HG03066 (cell line): ENCODE results near the gene TAX1BP1.

Experiments
- ATAC-seq: cut with Tn5 transposase; IDR thresholded peaks from one replicate; pipeline ENCODE4 v1.9.1; 2021; ENCODE audit warnings: low read depth; ENCODE audit not compliant: unreplicated experiment

Gene TAX1BP1

DNA sequence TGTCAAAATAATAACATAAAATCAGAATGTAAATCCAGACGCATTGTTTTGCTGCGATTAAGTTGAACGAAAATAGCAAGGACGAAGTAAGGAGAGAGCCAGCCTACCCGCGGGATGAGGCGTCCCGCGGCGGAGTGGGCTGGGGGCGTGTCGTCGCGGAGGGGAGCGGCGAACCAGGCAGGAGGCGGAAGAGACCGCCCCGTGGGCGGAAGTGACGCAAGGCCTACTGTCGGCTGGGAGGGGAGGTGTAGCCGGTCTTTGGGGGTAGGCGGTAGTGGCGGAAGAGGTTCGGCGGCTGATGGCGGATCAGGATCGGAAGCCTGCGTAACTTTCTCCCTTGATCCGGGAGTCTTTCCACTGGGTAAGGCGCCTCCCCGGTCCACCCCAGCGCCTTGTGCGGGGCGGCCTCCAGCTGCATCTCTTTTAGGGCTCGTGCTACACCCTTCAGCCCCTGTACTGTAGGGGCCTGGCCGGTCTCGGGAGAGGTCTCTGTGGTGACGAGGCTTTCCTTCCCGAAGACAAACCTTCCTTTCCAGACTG, at the start of gene TAX1BP1:
Gene TAX1BP1 (plus strand): TSS at position 254 of the 540 bp plus-strand sequence. CDS start 8,363 bp downstream, outside the sequence.
- peak; percentile 96 for ATAC-seq

DNA sequence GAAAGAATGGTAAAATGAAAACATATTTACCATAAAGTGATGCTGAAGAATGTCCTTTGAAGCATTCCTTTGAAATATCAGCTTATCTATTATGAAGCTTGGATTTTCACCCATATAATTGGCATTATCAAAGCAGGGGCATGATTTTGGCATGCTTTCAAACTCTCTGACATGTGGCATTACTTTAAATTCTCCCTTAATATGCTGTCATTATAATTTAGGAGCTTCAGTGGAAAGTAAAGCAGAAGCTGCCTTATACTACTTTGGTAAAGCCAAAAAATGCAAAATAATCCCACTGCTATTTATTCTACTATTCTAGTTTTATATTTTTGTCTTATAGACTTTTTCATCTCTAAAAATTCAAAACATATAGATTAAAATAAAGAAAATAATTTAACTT, 49.3 kb upstream of the TAX1BP1 start:
- no peak for ATAC-seq

GRCh38 chr7:27693794-27694193, 46.2 kb upstream of the TAX1BP1 start:
- no peak for ATAC-seq

DNA sequence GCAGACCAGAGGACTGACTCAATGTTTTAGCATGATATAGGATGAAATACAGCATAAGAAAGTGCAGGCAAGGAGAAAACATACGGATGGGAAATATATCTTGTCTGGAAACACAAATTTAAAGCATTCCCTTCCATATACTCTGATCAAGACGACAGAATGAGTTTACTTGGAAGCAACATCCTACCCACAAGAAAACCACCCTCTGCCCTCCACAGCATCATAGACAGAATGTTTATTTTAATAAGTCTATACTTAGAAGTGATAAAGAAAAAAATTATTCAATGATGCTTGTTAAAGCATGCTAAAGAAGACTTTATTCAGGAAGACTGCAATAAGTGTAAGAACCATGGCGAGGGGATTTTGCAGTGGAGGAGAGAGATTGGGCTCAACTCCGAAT, 44.9 kb upstream of the TAX1BP1 start:
- no peak for ATAC-seq

DNA sequence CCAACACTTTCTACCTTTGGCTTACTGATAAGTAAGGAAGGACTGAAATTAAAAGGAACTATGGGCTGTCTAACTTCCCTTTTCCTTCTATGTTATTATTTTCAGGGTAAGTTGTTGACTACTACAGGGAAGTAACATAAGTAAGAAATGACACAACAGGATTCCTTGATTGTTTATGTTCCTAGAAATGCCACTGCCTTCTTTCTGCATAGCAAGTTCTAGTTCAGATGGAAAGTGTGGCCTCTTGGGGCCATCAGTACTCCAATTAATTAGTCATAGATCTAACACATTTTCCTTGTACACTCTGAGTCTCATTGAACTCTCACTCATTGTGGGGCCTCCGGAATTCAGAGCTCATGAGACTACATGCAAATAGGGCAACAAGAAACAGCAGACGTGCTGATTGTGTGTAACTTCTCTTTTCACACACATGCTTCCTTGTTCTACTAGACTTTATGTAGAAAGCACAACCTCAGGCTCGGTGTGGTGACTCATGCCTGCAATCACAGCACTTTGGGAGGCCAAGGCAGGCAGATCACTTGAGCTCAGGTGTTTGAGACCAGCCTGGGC, 42.0 kb upstream of the TAX1BP1 start:
- ATAC-seq: peak; percentile 90

- no peak for ATAC-seq
These were observed 40.2 kb upstream of the TAX1BP1 start for GRCh38 chr7:27699751-27700150.

GRCh38 chr7:27700501-27700900, 39.5 kb upstream of the TAX1BP1 start:
- no peak for ATAC-seq

GRCh38 chr7:27703181-27703580, 36.8 kb upstream of the TAX1BP1 start:
- ATAC-seq: no peak

- no peak for ATAC-seq
These were observed 35.4 kb upstream of the TAX1BP1 start for GRCh38 chr7:27704422-27705199.

DNA sequence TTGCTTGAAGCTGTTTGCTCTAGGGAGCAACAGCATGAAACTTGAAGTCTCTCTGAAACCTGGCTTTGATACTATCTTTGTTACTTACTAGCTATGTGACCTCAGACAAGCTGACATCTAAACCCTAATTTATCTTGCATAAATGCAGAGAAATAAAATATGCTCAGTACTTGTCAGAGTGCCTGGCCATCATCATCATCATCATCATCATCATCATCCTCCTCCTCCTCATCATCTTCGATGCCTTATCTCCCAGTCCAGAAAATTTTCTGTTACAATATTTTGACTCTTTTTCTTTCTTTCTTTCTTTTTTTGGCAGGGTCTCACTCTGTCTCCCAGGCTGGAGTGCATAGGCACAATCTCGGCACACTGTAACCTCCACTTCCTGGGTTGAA, 34.8 kb upstream of the TAX1BP1 start:
- ATAC-seq: no peak

- no peak for ATAC-seq
These were observed 31.5 kb upstream of the TAX1BP1 start for GRCh38 chr7:27708485-27708884.

DNA sequence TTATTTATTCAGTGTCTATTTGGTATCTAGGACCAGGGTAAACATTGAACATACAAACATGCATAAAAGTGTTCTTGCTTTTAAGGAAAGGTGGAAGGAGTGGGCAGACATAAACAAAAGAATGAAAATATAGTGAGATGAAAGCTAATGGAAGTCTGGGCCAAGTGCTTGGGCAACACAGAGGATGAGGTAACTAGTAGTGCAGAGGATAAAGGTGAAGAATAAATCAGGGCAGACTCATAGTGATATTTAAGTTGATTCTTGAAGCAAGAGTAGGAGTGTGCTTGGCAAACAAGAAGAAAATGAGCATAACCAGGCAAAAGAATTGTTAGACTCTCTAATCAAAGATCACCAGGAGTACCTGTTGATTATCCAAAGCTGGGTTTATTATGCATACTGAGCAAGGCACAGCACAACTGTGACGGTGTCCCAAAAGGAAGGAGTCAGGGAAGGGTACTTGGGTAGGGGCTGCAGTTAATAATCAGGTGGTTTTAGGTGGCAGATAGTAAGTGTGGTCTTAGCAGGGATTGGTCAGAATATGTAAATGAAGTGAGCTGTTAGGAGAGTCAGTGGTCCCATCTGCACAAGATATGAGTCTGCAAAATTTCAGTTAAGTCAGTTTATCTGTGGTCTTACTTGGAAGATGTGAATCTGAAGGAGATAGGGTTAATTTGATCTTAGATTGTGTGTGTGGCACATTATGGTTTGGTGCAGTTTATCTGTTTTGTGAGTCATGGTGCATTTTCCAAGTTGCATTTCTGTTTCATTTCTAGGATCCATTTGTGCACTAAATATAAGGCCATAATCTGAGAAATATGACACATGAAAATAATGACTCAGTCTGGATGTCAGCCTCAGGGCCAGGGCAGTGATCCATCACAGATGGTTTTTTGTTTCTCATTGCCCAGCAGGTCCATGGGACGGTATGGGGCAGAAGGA, 30.6 kb upstream of the TAX1BP1 start:
- ATAC-seq: no peak

- no peak for ATAC-seq
These were observed 27.7 kb upstream of the TAX1BP1 start for GRCh38 chr7:27712217-27712616.

GRCh38 chr7:27714831-27715444, 25.0 kb upstream of the TAX1BP1 start:
- no peak for ATAC-seq

DNA sequence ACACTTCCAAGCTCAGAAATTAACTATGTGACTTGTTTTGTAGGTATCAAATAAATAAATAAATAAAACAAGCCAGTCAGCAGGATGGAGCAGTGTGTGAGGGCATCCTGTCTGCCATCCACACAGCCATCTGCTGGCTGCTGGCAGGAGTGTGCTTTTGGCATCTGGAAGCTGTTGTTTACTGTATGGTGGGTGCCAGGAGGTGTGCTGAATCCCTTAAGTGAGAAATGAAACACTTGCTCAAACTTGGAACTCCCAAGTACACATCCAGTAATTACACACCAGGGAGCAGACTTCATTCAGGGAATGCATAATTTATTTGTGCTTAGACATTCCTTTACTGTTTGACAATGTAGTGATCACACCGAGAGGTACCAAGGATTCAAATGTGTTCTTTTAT, 16.9 kb upstream of the TAX1BP1 start:
- no peak for ATAC-seq

DNA sequence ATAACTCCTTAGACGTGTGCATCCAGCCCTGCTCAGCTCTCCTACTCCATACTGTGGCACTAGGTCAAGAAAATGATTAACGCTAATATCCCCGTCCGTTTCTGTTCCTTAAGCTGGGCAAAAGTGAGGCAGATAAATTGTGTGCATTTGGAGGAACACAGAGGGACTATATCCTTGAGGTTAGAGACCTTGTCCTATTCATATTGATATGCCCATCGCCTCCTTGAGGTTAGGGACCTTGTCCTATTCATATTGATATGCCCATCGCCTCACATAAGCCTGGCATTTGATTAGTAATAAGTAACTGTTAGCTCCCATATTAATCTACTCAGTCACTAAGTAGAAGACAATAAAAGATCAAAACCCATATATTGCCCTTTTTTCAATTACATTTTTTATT, 12.9 kb upstream of the TAX1BP1 start:
- no peak for ATAC-seq

- ATAC-seq: no peak
These were observed 9.8 kb upstream of the TAX1BP1 start for GRCh38 chr7:27730112-27730511.

- ATAC-seq: no peak
These were observed 5.4 kb upstream of the TAX1BP1 start for GRCh38 chr7:27734583-27734982.

GRCh38 chr7:27735165-27735564, 4.8 kb upstream of the TAX1BP1 start:
- no peak for ATAC-seq

GRCh38 chr7:27735831-27736230, 4.1 kb upstream of the TAX1BP1 start:
- ATAC-seq: no peak

GRCh38 chr7:27737178-27737577, 2.8 kb upstream of the TAX1BP1 start:
- no peak for ATAC-seq
